Breast epithelium (tissue), 3 donors: ENCODE measurements around the gene NABP1.

Experiments
- POLR2A ChIP-seq: fragments of 450-650 bp; IDR thresholded peaks from one replicate; pipeline ENCODE4 v1.6.1; 2016; ENCODE audit warnings: antibody characterized with exemption, mild to moderate bottlenecking, moderate library complexity
- TF ChIP-seq, protein P1 (sequence below), 3 donors: fragments of 450-650 bp; IDR thresholded peaks; one replicate each; pipeline ENCODE4 v1.5.1; 2016 to 2017; ENCODE audit warnings: antibody characterized with exemption in 3 of 3, mild to moderate bottlenecking in 3 of 3, moderate library complexity in 3 of 3

DNA sequence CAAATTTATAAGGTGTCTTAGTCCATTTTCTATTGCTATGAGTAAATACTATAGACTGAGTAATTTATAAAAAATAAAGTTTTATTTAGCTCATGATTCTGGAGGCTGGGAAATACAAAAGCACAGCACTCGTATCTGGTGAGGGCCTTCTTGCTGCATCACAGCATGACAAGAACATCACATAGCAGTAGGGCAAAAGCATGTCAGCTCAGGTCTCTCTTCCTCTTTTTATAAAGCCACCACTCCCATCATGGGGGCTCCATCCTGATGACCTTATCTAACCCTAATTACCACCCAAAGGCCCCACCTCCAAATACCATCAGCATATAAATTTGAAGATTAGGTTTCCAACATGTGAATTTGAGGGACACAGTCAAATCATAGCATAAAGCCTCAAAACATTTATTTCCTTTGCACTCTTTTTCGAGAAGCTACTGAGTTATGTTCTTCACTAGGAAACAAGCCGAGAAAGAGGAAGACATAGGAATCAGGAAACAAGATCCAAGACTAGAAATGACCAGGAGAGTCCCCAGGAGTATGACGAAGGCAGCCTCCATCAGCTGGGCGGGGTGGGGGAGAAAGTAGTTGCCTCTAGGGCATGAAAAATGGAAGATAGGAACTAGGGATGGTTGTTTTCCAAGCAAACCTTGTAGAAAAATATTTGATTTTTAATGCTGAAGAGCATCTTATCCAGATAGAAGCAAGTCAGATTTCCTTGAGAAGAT lies 24.1 kb upstream of the NABP1 start:
- no peak for TF ChIP-seq POLR2A
- TF ChIP-seq, protein P1, sequence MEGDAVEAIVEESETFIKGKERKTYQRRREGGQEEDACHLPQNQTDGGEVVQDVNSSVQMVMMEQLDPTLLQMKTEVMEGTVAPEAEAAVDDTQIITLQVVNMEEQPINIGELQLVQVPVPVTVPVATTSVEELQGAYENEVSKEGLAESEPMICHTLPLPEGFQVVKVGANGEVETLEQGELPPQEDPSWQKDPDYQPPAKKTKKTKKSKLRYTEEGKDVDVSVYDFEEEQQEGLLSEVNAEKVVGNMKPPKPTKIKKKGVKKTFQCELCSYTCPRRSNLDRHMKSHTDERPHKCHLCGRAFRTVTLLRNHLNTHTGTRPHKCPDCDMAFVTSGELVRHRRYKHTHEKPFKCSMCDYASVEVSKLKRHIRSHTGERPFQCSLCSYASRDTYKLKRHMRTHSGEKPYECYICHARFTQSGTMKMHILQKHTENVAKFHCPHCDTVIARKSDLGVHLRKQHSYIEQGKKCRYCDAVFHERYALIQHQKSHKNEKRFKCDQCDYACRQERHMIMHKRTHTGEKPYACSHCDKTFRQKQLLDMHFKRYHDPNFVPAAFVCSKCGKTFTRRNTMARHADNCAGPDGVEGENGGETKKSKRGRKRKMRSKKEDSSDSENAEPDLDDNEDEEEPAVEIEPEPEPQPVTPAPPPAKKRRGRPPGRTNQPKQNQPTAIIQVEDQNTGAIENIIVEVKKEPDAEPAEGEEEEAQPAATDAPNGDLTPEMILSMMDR (IDR thresholded peaks at IDR 0.05) = no peak
